IMR-90 (cell line): Measurements from ENCODE around the gene HEATR9. TPM values are rescaled to one million over a fixed set of nuclear protein-coding genes. Genes with fewer than 3 reads are reported as not detected.

Source experiments
- ATAC-seq: fragments of 200-7000 bp; cut with Tn5 transposase; 2 replicates; pipeline ENCODE4 v1.9.1; 2020; ENCODE audit warnings: low read depth, mild to moderate bottlenecking, moderate library complexity
- BruUV-seq: library from RNA; stranded (reverse); fragments of 400-500 nt; replicated peaks from 2 replicates; lab custom pipeline; 2021; lab: Mats Ljungman, UMichigan
- CTCF ChIA-PET: fragments of 300-600 bp; formaldehyde crosslinking; extraction: SDS; loops from one replicate; lab custom pipeline; 2021; ENCODE audit warnings: antibody characterized with exemption; lab: Yijun Ruan, JAX
- POLR2A ChIA-PET: fragments of 300-600 bp; sonication (Branson Sonifier 250); formaldehyde crosslinking; loops from one replicate; lab custom pipeline; 2022; ENCODE audit warnings: antibody characterized with exemption; ENCODE audit not compliant: unreplicated experiment; lab: Charles Lee
- DNase-seq: peaks from one replicate; pipeline ENCODE4 v3.0.0; 2013
- H2AFZ ChIP-seq: replicated peaks from 2 replicates; pipeline ENCODE3; 2013; ENCODE audit warnings: low read length, mild to moderate bottlenecking; ENCODE audit not compliant: poor library complexity
- H2AK5ac ChIP-seq: 2 replicates; pipeline ENCODE4 v1.6.1; 2013; ENCODE audit warnings: low read depth, low read length, inconsistent platforms
- H2AK9ac ChIP-seq: replicated peaks from 2 replicates; pipeline ENCODE3; 2013; ENCODE audit warnings: mild to moderate bottlenecking, low read depth, low read length, moderate library complexity; ENCODE audit not compliant: poor library complexity
- H2BK120ac ChIP-seq: 2 replicates; pipeline ENCODE4 v1.6.1; 2013; ENCODE audit warnings: low read depth, low read length, inconsistent platforms
- H2BK15ac ChIP-seq: 3 replicates; pipeline ENCODE4 v1.6.1; 2013; ENCODE audit warnings: low read depth, low read length, inconsistent platforms
- H2BK20ac ChIP-seq: 2 replicates; pipeline ENCODE4 v1.6.1; 2013; ENCODE audit warnings: low read depth, mild to moderate bottlenecking, inconsistent platforms, low read length, moderate library complexity
- H2BK5ac ChIP-seq: 2 replicates; pipeline ENCODE4 v1.6.1; 2013; ENCODE audit warnings: mild to moderate bottlenecking, low read depth, low read length, inconsistent platforms; ENCODE audit not compliant: poor library complexity, severe bottlenecking
- H3K14ac ChIP-seq: replicated peaks from 2 replicates; pipeline ENCODE4 v1.6.1; 2013; ENCODE audit warnings: low read depth, low read length, inconsistent platforms
- H3K18ac ChIP-seq: 2 replicates; pipeline ENCODE4 v1.6.1; 2013; ENCODE audit warnings: low read depth, low read length, control low read depth
- H3K23ac ChIP-seq: 2 replicates; pipeline ENCODE4 v1.6.1; 2013; ENCODE audit warnings: low read depth, low read length, inconsistent platforms
- H3K27ac ChIP-seq: 2 replicates; pipeline ENCODE4 v1.5.1; 2013; ENCODE audit warnings: mild to moderate bottlenecking, control low read depth, low read length; ENCODE audit not compliant: insufficient read depth
- H3K27me3 ChIP-seq: 2 replicates; pipeline ENCODE4 v1.6.1; 2013; ENCODE audit warnings: low read length; ENCODE audit not compliant: control insufficient read depth, insufficient read depth
- H3K36me3 ChIP-seq: 2 replicates; pipeline ENCODE4 v1.6.1; 2013; ENCODE audit warnings: low read length, mixed read lengths; ENCODE audit not compliant: control insufficient read depth, insufficient read depth
- H3K4ac ChIP-seq: 2 replicates; pipeline ENCODE4 v1.6.1; 2013; ENCODE audit warnings: low read depth, low read length, inconsistent platforms
- H3K4me1 ChIP-seq: 2 replicates; pipeline ENCODE4 v1.6.1; 2013; ENCODE audit warnings: low read length, mixed read lengths; ENCODE audit not compliant: control insufficient read depth, insufficient read depth
- H3K4me2 ChIP-seq: 2 replicates; pipeline ENCODE4 v1.6.1; 2013; ENCODE audit warnings: low read depth, mild to moderate bottlenecking, control low read depth, low read length, moderate library complexity
- H3K4me3 ChIP-seq: 2 replicates; pipeline ENCODE4 v1.5.1; 2013; ENCODE audit warnings: low read depth, mild to moderate bottlenecking, control low read depth, low read length, moderate library complexity; ENCODE audit not compliant: insufficient read depth
- H3K56ac ChIP-seq: 2 replicates; pipeline ENCODE4 v1.6.1; 2013; ENCODE audit warnings: low read length, inconsistent platforms; ENCODE audit not compliant: insufficient read depth; ENCODE audit errors: extremely low read depth
- H3K79me1 ChIP-seq, 2 experiments: 2 replicates each; pipeline ENCODE4 v1.6.1; 2013; ENCODE audit warnings: low read length in 2 of 2, inconsistent platforms in 1 of 2, low read depth in 1 of 2
- H3K9ac ChIP-seq: 2 replicates; pipeline ENCODE4 v1.6.1; 2013; ENCODE audit warnings: low read depth, low read length, control low read depth
- H3K9me1 ChIP-seq: 2 replicates; pipeline ENCODE4 v1.6.1; 2013; ENCODE audit warnings: low read length, inconsistent platforms; ENCODE audit not compliant: insufficient read depth
- H3K9me3 ChIP-seq: 2 replicates; pipeline ENCODE4 v1.6.1; 2013; ENCODE audit warnings: low read length; ENCODE audit not compliant: control insufficient read depth, insufficient read depth
- H4K20me1 ChIP-seq: 2 replicates; pipeline ENCODE4 v1.6.1; 2013; ENCODE audit warnings: low read length, inconsistent platforms; ENCODE audit not compliant: insufficient read depth
- H4K5ac ChIP-seq: 2 replicates; pipeline ENCODE4 v1.6.1; 2013; ENCODE audit warnings: mild to moderate bottlenecking, low read depth, low read length, control low read depth
- H4K8ac ChIP-seq, 2 experiments: 2 replicates each; pipeline ENCODE4 v1.6.1; 2013; ENCODE audit warnings: low read depth in 2 of 2, low read length in 2 of 2, control low read depth in 1 of 2, inconsistent platforms in 1 of 2
- H4K91ac ChIP-seq: 2 replicates; pipeline ENCODE4 v1.6.1; 2013; ENCODE audit warnings: low read depth, low read length, inconsistent platforms; ENCODE audit not compliant: insufficient read depth
- CTCF ChIP-seq: conservative IDR thresholded peaks from 2 replicates; pipeline ENCODE4 v1.5.1; 2012; ENCODE audit warnings: mild to moderate bottlenecking, low read depth, low read length, improper control_type of control experiment
- MAFK ChIP-seq: IDR thresholded peaks from 2 replicates; pipeline ENCODE4 v1.6.1; 2012; ENCODE audit warnings: low read depth, low read length, improper control_type of control experiment
- USF2 ChIP-seq: fragments of 150-350 bp; IDR thresholded peaks from 2 replicates; pipeline ENCODE4 v1.6.1; 2017; ENCODE audit warnings: mild to moderate bottlenecking, antibody characterized with exemption, low read length, low read depth
- WGBS, 2 experiments: methylation state at CpG; one replicate each; pipeline versions ENCODE4 v1.1.5 to v1.1.7; 2013; ENCODE audit warnings: missing lambda C conversion rate in 2 of 2; ENCODE audit not compliant: insufficient read length in 1 of 2; ENCODE audit errors: extremely low coverage in 2 of 2; 5-methylcytosine and 5-hydroxymethylcytosine counted together
- dilution Hi-C: fragments of 300-500 bp; cut with HindIII; formaldehyde crosslinking; loops from one replicate; pipeline ENCODE4 v1.14.3; 2018; ENCODE audit warnings: low sequenced_read_pairs; ENCODE audit not compliant: unreplicated experiment
- in situ Hi-C: fragments of 300-500 bp; cut with MboI; formaldehyde crosslinking; loops from 3 replicates; pipeline ENCODE4 v1.14.3; 2019; ENCODE audit warnings: low sequenced_read_pairs, inconsistent platforms, mixed read lengths
- intact Hi-C: fragments of 100-400 bp; cut with micrococcal nuclease; formaldehyde crosslinking; loops from 2 replicates; pipeline ENCODE4 v1.10.0; 2022
- polyA plus RNA-seq, 3 experiments: library from polyadenylated mRNA; depleted of rRNA; stranded (reverse); fragments of >200 nt; gene quantifications; 2 replicates each; pipeline ENCODE4 v1.2.3, GENCODE V29; 2012; ENCODE audit warnings: low replicate concordance in 1 of 3
- total RNA-seq: library from RNA; depleted of rRNA; stranded (reverse); fragments of >200 nt; gene quantifications from 2 replicates; pipeline ENCODE4 v1.2.3, GENCODE V29; 2012

HEATR9 gene
- total and polyA plus RNA-seq, 2 of the 4 experiments (the other 2 are of a cell fraction): not detected

- H3K9me3 ChIP-seq: no peaks in the 10 kb centered on the region
- H3K4me3 ChIP-seq: no peak overlapping the region
- DNase-seq (no peak), ATAC-seq (no peak)
- no peaks in the 10 kb centered on the region for H3K27me3 ChIP-seq
- H2AFZ ChIP-seq: no peak overlapping the region
- no peak overlapping the region for H3K4ac ChIP-seq
- no peak overlapping the region for H3K23ac ChIP-seq
- TF ChIP-seq USF2 (no peak), CTCF (0 out of 2 replicates have a peak, but pooled peaks have one; percentile 2), MAFK (peak; percentile 93)
- WGBS, 2 experiments: no CpG with 5 or more reads among the region's 1 CpG
- no peak overlapping the region for H2BK120ac ChIP-seq
- H2BK5ac ChIP-seq: no peak overlapping the region
- POLR2A ChIA-PET: no interaction called here
- H4K20me1 ChIP-seq: peaks cover 57% of the 10 kb centered on the region
- H4K91ac ChIP-seq: no peak overlapping the region
- H3K4me1 ChIP-seq: peaks cover 4% of the 10 kb centered on the region; the same call in 1 of the 2 replicates
- H3K18ac ChIP-seq: no peak overlapping the region
- H2AK5ac ChIP-seq: no peak overlapping the region
- no peak overlapping the region for H3K4me2 ChIP-seq
- H4K5ac ChIP-seq: no peak overlapping the region
- CTCF ChIA-PET: interaction anchor here (2.9 to 4.0 kb wide), 2 partner anchors 10 to 55 kb away, joined by 11 to 16 read pairs; partner anchors contain the start of gene TAF15
- H2BK20ac ChIP-seq: no peak overlapping the region
- in situ Hi-C loops (no loop called here), intact Hi-C loops (loop anchor here (1.0 kb wide), 1 partner anchor 9 kb away; no protein-coding TSS in a partner anchor), dilution Hi-C loops (no loop called here)
- H3K9me1 ChIP-seq: peaks cover 7% of the 10 kb centered on the region
- no peak overlapping the region for H2BK15ac ChIP-seq
- no peak overlapping the region for H3K14ac ChIP-seq
- no TSS peak for BruUV-seq
- H3K79me1 ChIP-seq: peaks cover 13 to 49% of the 10 kb centered on the region in 2 experiments
- H3K9ac ChIP-seq: no peak overlapping the region
- H3K27ac ChIP-seq: no peak overlapping the region
- no peak overlapping the region for H4K8ac ChIP-seq
- H2AK9ac ChIP-seq: no peak overlapping the region
- H3K56ac ChIP-seq: no peak overlapping the region
- H3K36me3 ChIP-seq: peaks cover 28% of the 10 kb centered on the region
Observed at GRCh38 chr17:35819455-35819854, 49.2 kb downstream of the HEATR9 start.
